DOHH2 (cell line): ENCODE results near the gene SORL1.
A peak's percentile ranks its signal among the peaks of the same experiment; 100 is the strongest.

Experiments
- H3F3A ChIP-seq: fragments of 200-600 bp; sonication (generic), shearing (Covaris generic); 2 replicates; pipeline ENCODE4 v1.6.0; 2016; ENCODE audit warnings: antibody characterized with exemption, mild to moderate bottlenecking; ENCODE audit not compliant: control insufficient read depth, insufficient read depth
- H3K27ac ChIP-seq: fragments of 200-600 bp; sonication (generic); 2 replicates; pipeline ENCODE4 v1.5.1; 2014; ENCODE audit warnings: low read depth, mild to moderate bottlenecking, low read length, moderate library complexity
- H3K27me3 ChIP-seq: fragments of 200-600 bp; sonication (generic); 2 replicates; pipeline ENCODE4 v1.6.1; 2014; ENCODE audit warnings: mild to moderate bottlenecking, low read length, mixed read lengths; ENCODE audit not compliant: control insufficient read depth
- H3K36me3 ChIP-seq: fragments of 200-600 bp; sonication (generic); 2 replicates; pipeline ENCODE4 v1.6.1; 2014; ENCODE audit warnings: mild to moderate bottlenecking, low read length, moderate library complexity, mixed read lengths; ENCODE audit not compliant: control insufficient read depth
- H3K4me1 ChIP-seq: fragments of 200-600 bp; sonication (generic); 2 replicates; pipeline ENCODE4 v1.6.1; 2014; ENCODE audit warnings: mild to moderate bottlenecking, low read length, mixed read lengths; ENCODE audit not compliant: control insufficient read depth
- H3K4me2 ChIP-seq: fragments of 200-600 bp; sonication (generic); 2 replicates; pipeline ENCODE4 v1.6.0; 2014; ENCODE audit warnings: mild to moderate bottlenecking, low read length, moderate library complexity
- H3K4me3 ChIP-seq: fragments of 200-600 bp; sonication (generic); 2 replicates; pipeline ENCODE4 v1.5.1; 2014; ENCODE audit warnings: mild to moderate bottlenecking, low read length, mixed read lengths
- H3K79me2 ChIP-seq: fragments of 200-600 bp; sonication (generic); 2 replicates; pipeline ENCODE4 v1.6.1; 2014; ENCODE audit warnings: mild to moderate bottlenecking, low read length, mixed read lengths; ENCODE audit not compliant: control insufficient read depth
- H3K9me2 ChIP-seq: fragments of 200-600 bp; sonication (generic); replicated peaks from 2 replicates; pipeline ENCODE4 v1.6.1; 2014; ENCODE audit warnings: mild to moderate bottlenecking, low read length, mixed read lengths; ENCODE audit not compliant: control insufficient read depth
- H3K9me3 ChIP-seq: fragments of 200-600 bp; sonication (generic); 2 replicates; pipeline ENCODE4 v1.6.1; 2014; ENCODE audit warnings: antibody characterized with exemption, low read length, mixed read lengths; ENCODE audit not compliant: control insufficient read depth, insufficient read depth
- H4K20me1 ChIP-seq: fragments of 200-600 bp; sonication (generic); 2 replicates; pipeline ENCODE4 v1.6.0; 2014; ENCODE audit warnings: low read depth, mild to moderate bottlenecking, antibody characterized with exemption, low read length, moderate library complexity; ENCODE audit not compliant: control insufficient read depth, insufficient read depth
- CTCF ChIP-seq: fragments of 200-600 bp; sonication (generic); IDR thresholded peaks from one replicate; pipeline ENCODE4 v1.5.1; 2014; ENCODE audit warnings: antibody characterized with exemption, mild to moderate bottlenecking, low read depth, low read length; ENCODE audit not compliant: poor library complexity, severe bottlenecking
- EZH2phosphoT487 ChIP-seq: fragments of 200-600 bp; sonication (generic); IDR thresholded peaks from 2 replicates; pipeline ENCODE4 v1.6.1; 2017; ENCODE audit warnings: borderline replicate concordance, mild to moderate bottlenecking, antibody characterized with exemption, low read length, moderate library complexity, mixed read lengths

Gene SORL1

GRCh38 chr11:121444526-121444925 lies 7.6 kb upstream of the SORL1 start:
- no peaks in the 10 kb centered on the region for H3K9me2 ChIP-seq
- peaks cover 68% of the 10 kb centered on the region for H3K4me1 ChIP-seq
- H3K27me3 ChIP-seq, result no peaks in the 10 kb centered on the region
- no peaks in the 10 kb centered on the region; the same call in 1 of the 2 replicates for H3K79me2 ChIP-seq
- TF ChIP-seq CTCF, result peak; percentile 5
- no peak for TF ChIP-seq EZH2phosphoT487
- peaks cover 41% of the 10 kb centered on the region for H3K36me3 ChIP-seq
- peak overlapping the region; percentile 84 for H3K4me2 ChIP-seq
- peaks cover 53% of the 10 kb centered on the region for H3F3A ChIP-seq
- H3K9me3 ChIP-seq, result no peaks in the 10 kb centered on the region
- H4K20me1 ChIP-seq, result no peaks in the 10 kb centered on the region
- H3K4me3 ChIP-seq, result peak overlapping the region; percentile 95
- peak overlapping the region; percentile 97 for H3K27ac ChIP-seq

- H3K9me2 ChIP-seq, result no peaks in the 10 kb centered on the region
- no peaks in the 10 kb centered on the region for H3K9me3 ChIP-seq
- peaks cover 75% of the 10 kb centered on the region for H3K4me1 ChIP-seq
- peaks cover 46% of the 10 kb centered on the region for H3K36me3 ChIP-seq
- peaks cover 4% of the 10 kb centered on the region for H3K79me2 ChIP-seq
- TF ChIP-seq CTCF, result no peak
- no peak for TF ChIP-seq EZH2phosphoT487
- H4K20me1 ChIP-seq, result no peaks in the 10 kb centered on the region
- H3F3A ChIP-seq, result peaks cover 60% of the 10 kb centered on the region
- H3K27me3 ChIP-seq, result no peaks in the 10 kb centered on the region
- peak overlapping the region; percentile 97 for H3K27ac ChIP-seq
- H3K4me3 ChIP-seq, result peak overlapping the region; percentile 95
- peak overlapping the region; percentile 84 for H3K4me2 ChIP-seq
These were observed 6.9 kb upstream of the SORL1 start for GRCh38 chr11:121445071-121445768.

DNA sequence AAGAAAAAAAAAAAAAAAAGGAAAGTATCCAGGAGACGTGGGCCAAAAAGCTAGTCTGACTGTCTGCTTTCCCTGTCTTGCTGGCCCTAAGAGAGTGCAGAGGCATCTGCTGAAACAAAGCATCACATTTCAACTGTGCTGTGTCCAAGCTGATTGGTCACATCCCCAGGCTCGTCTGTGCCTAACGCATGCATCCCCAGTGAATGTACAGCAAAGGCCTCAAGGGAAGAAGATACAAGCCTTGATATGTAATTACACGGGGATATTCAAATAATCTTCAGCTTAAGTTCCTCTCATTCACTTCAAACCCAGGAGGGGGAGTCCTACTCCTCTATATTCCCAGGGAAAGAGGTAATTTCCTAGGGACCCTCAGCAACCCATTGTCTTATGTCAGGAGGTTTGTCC lies 5.4 kb upstream of the SORL1 start:
- Histone ChIP-seq H3K9me2 (no peaks in the 10 kb centered on the region), H3F3A (peaks cover 60% of the 10 kb centered on the region), H3K79me2 (peaks cover 18% of the 10 kb centered on the region), H3K9me3 (no peaks in the 10 kb centered on the region), H3K4me3 (peak overlapping the region; percentile 95), H3K4me2 (peak overlapping the region; percentile 84), H3K27ac (peak overlapping the region; percentile 97), H3K27me3 (no peaks in the 10 kb centered on the region), H4K20me1 (no peaks in the 10 kb centered on the region), H3K4me1 (peaks cover 90% of the 10 kb centered on the region), H3K36me3 (peaks cover 49% of the 10 kb centered on the region)
- TF ChIP-seq CTCF, result peak; percentile 49
- TF ChIP-seq EZH2phosphoT487, result no peak
